HG02623 (cell line): ENCODE measurements around the gene SFN.
"Not testable (repeated sequence)": the region's sequence is repeated elsewhere in the genome, so short reads cannot be mapped to it uniquely, and the experiment has no call there.

Experiments
- ATAC-seq: cut with Tn5 transposase; IDR thresholded peaks from one replicate; pipeline ENCODE4 v1.9.1; 2021; ENCODE audit warnings: moderate library complexity; ENCODE audit not compliant: unreplicated experiment

The SFN gene

GRCh38 chr1:26838474-26839338, 24.2 kb upstream of the SFN start:
- peak; percentile 82 for ATAC-seq

GRCh38 chr1:26839339-26839722, 23.6 kb upstream of the SFN start:
- peak; percentile 4 for ATAC-seq

DNA sequence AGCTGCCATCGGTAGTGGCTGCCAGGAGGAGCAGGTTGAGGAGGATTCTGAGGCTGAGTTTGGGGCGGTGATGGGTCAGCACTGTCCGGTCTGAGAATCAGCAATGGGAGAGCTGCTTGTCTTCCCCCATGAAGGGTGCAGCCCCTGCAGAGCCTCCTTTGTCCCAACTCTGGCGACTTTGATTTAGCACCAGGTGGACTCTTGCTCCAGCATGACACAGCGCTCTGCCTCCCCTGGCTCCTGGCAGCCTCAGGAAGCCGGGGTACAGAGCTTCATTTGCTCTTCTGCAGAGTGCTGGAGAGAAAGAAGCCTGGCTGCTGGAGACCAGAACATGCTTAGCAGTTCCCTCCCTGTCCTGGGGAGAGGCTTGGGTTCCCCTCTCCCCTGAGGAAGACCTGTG, 23.2 kb upstream of the SFN start:
- ATAC-seq = no peak

DNA sequence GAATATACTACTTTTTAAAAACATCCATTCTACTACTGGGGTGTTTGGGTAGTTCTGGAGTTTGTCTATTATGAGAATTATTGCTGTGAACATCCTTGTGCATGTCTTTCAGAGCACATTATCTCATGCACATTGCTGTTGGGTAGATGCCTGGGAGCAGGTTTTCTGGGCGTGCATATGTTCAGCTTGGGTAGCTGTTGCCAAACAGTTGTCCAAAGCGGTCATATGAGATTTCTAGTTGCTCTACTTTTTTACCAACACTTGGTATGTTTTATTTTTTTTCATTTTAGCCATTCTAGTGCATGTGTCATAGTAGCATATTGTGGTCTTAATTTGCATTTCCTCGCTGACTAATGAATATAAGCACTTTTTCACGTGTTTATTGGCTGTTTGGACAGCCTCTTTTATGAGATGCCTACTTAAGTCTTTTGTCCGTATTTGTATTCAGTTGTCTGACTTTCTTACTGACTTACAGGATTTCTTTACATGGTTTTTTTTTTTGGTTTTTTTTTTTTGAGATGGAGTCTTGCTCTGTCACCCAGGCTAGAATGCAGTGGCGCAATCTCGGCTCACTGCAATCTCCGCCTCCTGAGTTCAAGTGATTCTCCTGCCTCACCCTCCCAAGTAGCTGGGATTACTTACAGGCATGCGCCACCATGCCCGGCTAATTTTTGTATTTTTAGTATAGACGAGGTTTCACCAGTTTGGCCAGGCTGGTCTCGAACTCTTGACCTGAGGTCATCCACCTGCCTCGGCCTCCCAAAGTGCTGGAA, 18.3 kb upstream of the SFN start:
- ATAC-seq = no peak

- ATAC-seq = not testable (repeated sequence)
Measured at GRCh38 chr1:26847826-26848225, 15.1 kb upstream of the SFN start.

- ATAC-seq = no peak
Measured at GRCh38 chr1:26848499-26848898, 14.4 kb upstream of the SFN start.

- no peak for ATAC-seq
Measured at GRCh38 chr1:26848941-26849774, 13.8 kb upstream of the SFN start.

- no peak for ATAC-seq
Measured at GRCh38 chr1:26851106-26851684, 11.8 kb upstream of the SFN start.

GRCh38 chr1:26852701-26853100, 10.2 kb upstream of the SFN start:
- ATAC-seq = no peak

DNA sequence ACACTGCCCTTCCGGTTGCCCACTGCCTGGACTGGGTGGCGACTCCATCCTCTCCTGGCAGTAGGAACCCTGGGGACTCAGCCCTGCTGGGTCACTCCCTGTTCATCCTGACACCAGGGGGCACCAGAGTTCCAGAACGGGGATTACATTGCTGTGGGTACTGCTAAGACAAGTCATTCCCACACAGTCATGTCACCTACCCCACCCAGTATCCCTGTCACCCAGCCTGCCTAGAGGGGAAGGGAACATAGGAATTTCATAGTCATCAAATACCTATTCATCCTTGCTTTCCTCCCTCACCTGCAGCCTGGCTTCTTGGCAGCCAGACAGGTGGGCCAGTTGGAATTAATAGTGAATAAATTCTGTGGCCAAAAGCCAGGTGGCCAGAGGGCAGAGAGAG, 9.8 kb upstream of the SFN start:
- ATAC-seq = peak; percentile 47

DNA sequence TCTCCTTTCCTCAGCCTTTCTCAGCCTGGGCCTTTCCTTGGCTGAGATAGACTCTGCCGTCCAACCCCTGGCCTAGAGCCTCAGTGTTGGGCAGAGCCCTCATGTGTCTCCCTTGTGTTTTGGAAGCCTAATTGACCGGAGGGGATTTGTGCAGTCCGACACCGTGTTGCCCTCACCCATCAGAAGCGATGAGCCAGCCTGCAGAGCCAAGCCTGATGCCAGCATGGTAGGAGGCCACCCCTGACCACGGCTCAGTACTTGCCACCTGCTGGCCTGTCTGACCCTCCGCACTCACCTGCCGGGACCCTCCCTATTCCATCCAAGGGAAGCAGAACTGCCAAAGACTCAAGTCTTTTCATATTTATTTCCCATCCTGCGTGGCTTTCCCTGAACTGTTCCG, 9.3 kb upstream of the SFN start:
- no peak for ATAC-seq

DNA sequence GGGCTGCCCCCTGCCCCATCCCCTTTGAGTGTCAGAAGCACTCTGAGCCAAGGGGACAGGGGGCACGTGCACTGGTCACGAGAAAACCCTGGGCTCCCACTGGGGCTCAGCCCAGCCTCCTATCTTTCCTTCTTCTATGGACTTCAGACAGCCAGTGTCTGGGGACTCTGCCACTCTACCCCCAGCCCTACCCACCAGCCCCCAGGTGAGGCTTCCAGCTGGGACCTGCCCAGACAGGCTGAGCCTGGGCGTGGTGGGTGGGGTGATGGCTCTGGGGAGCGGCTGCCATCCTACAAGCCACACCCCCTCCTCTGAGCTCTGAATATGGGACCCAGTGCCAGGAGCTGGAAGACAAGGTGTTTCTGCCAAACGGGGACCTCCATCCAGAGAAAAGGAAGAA, 8.0 kb upstream of the SFN start:
- ATAC-seq = no peak

- no peak for ATAC-seq
Measured at GRCh38 chr1:26855636-26856035, 7.3 kb upstream of the SFN start.

DNA sequence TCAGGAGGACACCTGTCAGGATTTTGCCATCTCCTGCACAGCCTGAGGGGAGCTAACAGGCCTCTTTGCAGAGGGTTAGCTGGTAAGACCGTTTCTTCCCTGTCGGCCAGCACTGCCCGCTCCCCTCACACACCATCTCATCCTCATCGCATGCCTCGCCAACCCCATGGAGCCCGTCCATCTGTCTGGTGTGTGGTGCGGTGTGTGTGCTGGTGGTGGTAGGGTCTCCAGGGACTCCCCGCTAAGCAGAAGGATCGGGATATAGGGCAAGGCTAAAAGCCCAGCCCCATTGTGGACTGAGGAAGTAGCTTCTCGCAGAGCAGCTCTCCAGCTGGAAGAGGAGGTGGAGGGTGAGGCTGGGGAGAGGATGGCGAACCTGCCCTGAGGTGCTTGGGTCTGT, 6.8 kb upstream of the SFN start:
- ATAC-seq = no peak

GRCh38 chr1:26856604-26857469, 6.1 kb upstream of the SFN start:
- no peak for ATAC-seq

GRCh38 chr1:26857473-26858060, 5.4 kb upstream of the SFN start:
- no peak for ATAC-seq

GRCh38 chr1:26858160-26858559, 4.8 kb upstream of the SFN start:
- ATAC-seq = no peak

DNA sequence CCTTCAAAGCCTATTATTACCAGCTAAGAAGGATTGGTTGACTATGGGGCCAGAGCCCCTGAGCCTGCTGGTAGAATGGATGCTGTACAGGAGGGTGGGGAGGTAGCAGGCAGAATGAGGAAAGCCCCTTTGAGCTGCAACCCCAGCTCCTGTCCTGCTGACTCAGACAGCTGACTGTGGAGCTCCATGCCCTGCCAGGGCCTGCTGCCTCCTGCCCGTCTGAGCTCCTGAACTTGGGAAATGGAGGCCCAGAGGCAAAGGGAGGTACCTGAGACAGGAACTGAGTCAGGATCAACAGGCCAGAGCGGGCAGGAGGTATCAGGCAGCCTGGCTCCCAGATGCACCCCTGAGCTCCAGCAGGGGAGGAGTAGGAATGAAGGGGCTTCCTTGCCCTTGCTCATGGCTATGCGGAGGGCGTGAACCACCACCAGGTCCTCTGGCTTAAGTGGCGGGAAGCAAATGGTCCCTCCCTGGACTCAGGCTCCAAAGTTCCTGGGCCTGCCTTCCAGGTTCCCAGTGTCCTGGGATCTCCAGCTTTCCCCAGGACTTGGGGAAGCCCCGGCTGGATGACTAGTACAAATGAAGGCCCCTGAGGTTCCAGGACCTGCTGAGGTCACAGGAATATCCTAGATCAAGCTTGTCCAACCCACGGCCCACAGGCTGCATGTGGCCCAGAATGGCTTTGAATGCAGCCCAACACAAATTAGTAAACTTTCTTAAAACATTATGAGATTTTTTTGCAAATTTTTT, 3.9 kb upstream of the SFN start:
- ATAC-seq = no peak

- ATAC-seq = no peak
Measured at GRCh38 chr1:26861286-26861701, 1.7 kb upstream of the SFN start.
